HepG2 (cell line): ENCODE data around the gene RHD. TPM values are rescaled to one million over a fixed set of nuclear protein-coding genes. Genes with fewer than 3 reads are reported as not detected.

Source experiments
- BHLHE40 ChIP-seq: IDR thresholded peaks from 2 replicates; pipeline ENCODE4 v1.6.1; 2011; ENCODE audit warnings: low read length, improper control_type of control experiment
- HNRNPLL ChIP-seq: fragments of 200-400 bp; formaldehyde crosslinking; IDR thresholded peaks from 2 replicates; pipeline ENCODE4 v1.6.1; 2017; ENCODE audit warnings: mild to moderate bottlenecking, low read depth, low read length; ENCODE audit not compliant: poor library complexity, severe bottlenecking
- HOXA9 ChIP-seq: sonication (generic); formaldehyde crosslinking; IDR thresholded peaks from 2 replicates; pipeline ENCODE4 v1.8.1; 2022; ENCODE audit warnings: missing genetic modification reagents, mild to moderate bottlenecking, moderate library complexity, borderline replicate concordance
- KLF15 ChIP-seq: sonication (generic); formaldehyde crosslinking; IDR thresholded peaks from 2 replicates; pipeline ENCODE4 v1.8.1; 2023; ENCODE audit warnings: borderline replicate concordance, mild to moderate bottlenecking, inconsistent platforms, missing genetic modification reagents, mixed read lengths
- KLF9 ChIP-seq: IDR thresholded peaks from 2 replicates; pipeline ENCODE4 v1.6.1; 2016; ENCODE audit warnings: low read depth
- NR2F1 ChIP-seq, 2 experiments: fragments of 450-650 bp in 1 of 2; formaldehyde crosslinking in 1 of 2; IDR thresholded peaks; 2 replicates each; pipeline versions ENCODE4 v1.5.0 to v1.6.1; 2016 to 2020; ENCODE audit warnings: mild to moderate bottlenecking in 1 of 2, missing compliant biosample characterization in 1 of 2, missing genetic modification reagents in 1 of 2, moderate library complexity in 1 of 2
- RAD21 ChIP-seq: fragments of 450-650 bp; formaldehyde crosslinking; IDR thresholded peaks from 2 replicates; pipeline ENCODE4 v1.5.0; 2020; ENCODE audit warnings: mild to moderate bottlenecking
- SALL2 ChIP-seq: sonication (generic); formaldehyde crosslinking; IDR thresholded peaks from 2 replicates; pipeline ENCODE4 v1.8.1; 2023; ENCODE audit warnings: mild to moderate bottlenecking, missing genetic modification reagents, inconsistent platforms
- SATB2 ChIP-seq: sonication (generic); formaldehyde crosslinking; IDR thresholded peaks from 2 replicates; pipeline ENCODE4 v1.5.0; 2020; ENCODE audit warnings: missing genetic modification reagents
- SIN3A ChIP-seq: IDR thresholded peaks from 2 replicates; pipeline ENCODE4 v1.6.1; 2011; ENCODE audit warnings: low read depth, mild to moderate bottlenecking, control low read depth, low read length, borderline replicate concordance
- TARDBP ChIP-seq: sonication (generic); formaldehyde crosslinking; IDR thresholded peaks from 2 replicates; pipeline ENCODE4 v1.8.0; 2022; ENCODE audit warnings: mild to moderate bottlenecking, missing genetic modification reagents
- ZC3H4 ChIP-seq: sonication (generic); formaldehyde crosslinking; IDR thresholded peaks from 2 replicates; pipeline ENCODE4 v1.4.0; 2020; ENCODE audit warnings: missing genetic modification reagents, borderline replicate concordance
- ZFYVE20 ChIP-seq: sonication (generic); formaldehyde crosslinking; IDR thresholded peaks from 2 replicates; pipeline ENCODE4 v1.8.0; 2023; ENCODE audit warnings: low read depth, mild to moderate bottlenecking, moderate library complexity, missing genetic modification reagents, borderline replicate concordance
- ZNF143 ChIP-seq: sonication (generic); formaldehyde crosslinking; IDR thresholded peaks from 2 replicates; pipeline ENCODE4 v1.4.0; 2020; ENCODE audit warnings: missing genetic modification reagents
- ZNF251 ChIP-seq: sonication (generic); formaldehyde crosslinking; IDR thresholded peaks from 2 replicates; pipeline ENCODE4 v1.9.0; 2021; ENCODE audit warnings: mild to moderate bottlenecking, missing genetic modification reagents
- ZNF569 ChIP-seq: sonication (generic); formaldehyde crosslinking; IDR thresholded peaks from 2 replicates; pipeline ENCODE4 v1.5.0; 2020; ENCODE audit warnings: mild to moderate bottlenecking, missing genetic modification reagents, moderate library complexity, borderline replicate concordance
- ZNF614 ChIP-seq: IDR thresholded peaks from 2 replicates; pipeline ENCODE4 v1.6.1; 2018; ENCODE audit warnings: missing biosample characterization, missing genetic modification reagents, inconsistent platforms, borderline replicate concordance
- ZNF772 ChIP-seq: sonication (generic); formaldehyde crosslinking; IDR thresholded peaks from 2 replicates; pipeline ENCODE4 v1.5.0; 2020; ENCODE audit warnings: mild to moderate bottlenecking, missing genetic modification reagents
- polyA plus RNA-seq, 8 experiments: library from polyadenylated mRNA; depleted of rRNA in 3 of 8; stranded (reverse) in 7 of 8; unstranded in 1 of 8; fragments of >200 nt; fragmentation: Illumina TruSeq in 4 of 8; extraction: Trizol in 4 of 8; gene quantifications; 2 replicates each; pipeline versions ENCODE4 v1.2.1 to v1.2.3, GENCODE V29; 2011 to 2016; ENCODE audit warnings: low read depth in 4 of 8, missing spikeins in 1 of 8, mixed read lengths in 1 of 8; ENCODE audit not compliant: insufficient read depth in 1 of 8
- total RNA-seq, 5 experiments: library from RNA; depleted of rRNA; stranded (reverse); fragments of >200 nt; fragmentation: Illumina TruSeq; extraction: Trizol; gene quantifications; 2 replicates each; pipeline ENCODE4 v1.2.3, GENCODE V29; 2016; ENCODE audit warnings: low read depth in 1 of 5
- TF ChIP-seq, protein P1 (sequence below): sonication (generic); formaldehyde crosslinking; IDR thresholded peaks from 2 replicates; pipeline ENCODE4 v1.8.0; 2022; ENCODE audit warnings: mild to moderate bottlenecking, missing genetic modification reagents; ENCODE audit not compliant: insufficient replicate concordance
- TF ChIP-seq, protein P2 (sequence below): sonication (generic); formaldehyde crosslinking; IDR thresholded peaks from 2 replicates; pipeline ENCODE4 v1.5.0; 2020; ENCODE audit warnings: missing genetic modification reagents
- TF ChIP-seq, protein P3 (sequence below): sonication (generic); formaldehyde crosslinking; IDR thresholded peaks from 2 replicates; pipeline ENCODE4 v1.9.0; 2021; ENCODE audit warnings: missing genetic modification reagents, borderline replicate concordance

Gene RHD
- total and polyA plus RNA-seq, 2 of the 13 experiments (the other 11 are each of a cell fraction or from before 2014, with no cell fraction given) = not detected

DNA sequence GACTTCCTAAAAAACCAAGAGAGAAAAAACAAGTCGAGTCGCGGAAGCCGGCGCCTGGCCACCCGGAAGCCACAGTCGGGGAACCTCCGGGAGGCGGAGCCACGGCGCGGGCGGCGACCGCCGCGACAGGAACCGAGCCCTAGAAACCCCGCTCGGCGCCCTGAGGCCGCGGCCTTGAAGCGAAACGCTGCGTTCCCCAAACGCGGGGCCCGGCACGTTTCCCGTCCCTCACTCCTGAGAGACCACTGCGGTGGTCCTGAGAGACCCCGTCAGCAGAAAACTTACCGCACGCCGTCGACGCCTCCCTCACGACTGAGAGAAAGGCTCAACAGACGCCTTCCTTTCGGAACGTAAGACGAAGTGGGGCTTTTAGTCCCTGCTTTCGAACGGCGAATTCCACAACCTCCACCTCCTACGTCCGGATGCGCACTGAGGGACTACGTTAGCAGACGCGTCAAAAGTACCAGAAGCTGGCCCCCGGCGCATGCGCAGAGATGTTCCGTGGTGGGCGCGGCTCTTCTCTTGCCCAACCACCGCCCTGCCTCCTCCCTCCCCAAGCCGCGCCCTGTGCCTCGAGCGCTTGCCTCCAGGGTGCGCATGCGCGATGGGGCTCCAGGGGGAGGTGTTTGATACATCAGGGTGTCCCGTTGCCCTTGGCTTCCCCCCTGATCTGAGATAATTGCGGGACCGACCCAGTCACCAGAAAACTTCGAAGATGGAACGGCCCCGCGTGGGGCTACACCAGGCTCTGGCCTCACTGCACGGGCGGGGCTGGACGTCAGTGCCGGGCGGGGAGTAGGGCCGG lies 25.1 kb upstream of the RHD start, which contains the start of gene RSRP1 (continued):
- TF ChIP-seq, protein P1, sequence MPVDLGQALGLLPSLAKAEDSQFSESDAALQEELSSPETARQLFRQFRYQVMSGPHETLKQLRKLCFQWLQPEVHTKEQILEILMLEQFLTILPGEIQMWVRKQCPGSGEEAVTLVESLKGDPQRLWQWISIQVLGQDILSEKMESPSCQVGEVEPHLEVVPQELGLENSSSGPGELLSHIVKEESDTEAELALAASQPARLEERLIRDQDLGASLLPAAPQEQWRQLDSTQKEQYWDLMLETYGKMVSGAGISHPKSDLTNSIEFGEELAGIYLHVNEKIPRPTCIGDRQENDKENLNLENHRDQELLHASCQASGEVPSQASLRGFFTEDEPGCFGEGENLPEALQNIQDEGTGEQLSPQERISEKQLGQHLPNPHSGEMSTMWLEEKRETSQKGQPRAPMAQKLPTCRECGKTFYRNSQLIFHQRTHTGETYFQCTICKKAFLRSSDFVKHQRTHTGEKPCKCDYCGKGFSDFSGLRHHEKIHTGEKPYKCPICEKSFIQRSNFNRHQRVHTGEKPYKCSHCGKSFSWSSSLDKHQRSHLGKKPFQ (CRISPR knock-in tag) = peak; percentile 69
- TF ChIP-seq SIN3A (peak; percentile 89), TARDBP (CRISPR knock-in tag) (peak; percentile 86; the same call in 1 of the 2 replicates), RAD21 (0 out of 2 replicates have a peak, but pooled peaks have one; percentile 28), HOXA9 (CRISPR knock-in tag) (no peak), ZC3H4 (peak; percentile 74; the same call in 1 of the 2 replicates), SALL2 (CRISPR knock-in tag) (peak; percentile 65), NR2F1 (CRISPR knock-in tag; IDR thresholded peaks at IDR 0.05) (no peak), ZNF569 (no peak), KLF15 (CRISPR knock-in tag) (peak; percentile 33; the same call in 1 of the 2 replicates), ZNF251 (CRISPR knock-in tag) (no peak), BHLHE40 (no peak), KLF9 (CRISPR knock-in tag) (peak; percentile 92; the same call in 1 of the 2 replicates), ZNF614 (CRISPR knock-in tag) (peak; percentile 97), SATB2 (CRISPR knock-in tag) (no peak), HNRNPLL (peak; percentile 67), ZNF143 (CRISPR knock-in tag) (no peak; the same call in 1 of the 2 replicates), ZFYVE20 (CRISPR knock-in tag) (no peak), ZNF772 (peak; percentile 87)
- TF ChIP-seq, protein P2, sequence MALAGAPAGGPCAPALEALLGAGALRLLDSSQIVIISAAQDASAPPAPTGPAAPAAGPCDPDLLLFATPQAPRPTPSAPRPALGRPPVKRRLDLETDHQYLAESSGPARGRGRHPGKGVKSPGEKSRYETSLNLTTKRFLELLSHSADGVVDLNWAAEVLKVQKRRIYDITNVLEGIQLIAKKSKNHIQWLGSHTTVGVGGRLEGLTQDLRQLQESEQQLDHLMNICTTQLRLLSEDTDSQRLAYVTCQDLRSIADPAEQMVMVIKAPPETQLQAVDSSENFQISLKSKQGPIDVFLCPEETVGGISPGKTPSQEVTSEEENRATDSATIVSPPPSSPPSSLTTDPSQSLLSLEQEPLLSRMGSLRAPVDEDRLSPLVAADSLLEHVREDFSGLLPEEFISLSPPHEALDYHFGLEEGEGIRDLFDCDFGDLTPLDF (CRISPR knock-in tag) = no peak
- TF ChIP-seq, protein P3, sequence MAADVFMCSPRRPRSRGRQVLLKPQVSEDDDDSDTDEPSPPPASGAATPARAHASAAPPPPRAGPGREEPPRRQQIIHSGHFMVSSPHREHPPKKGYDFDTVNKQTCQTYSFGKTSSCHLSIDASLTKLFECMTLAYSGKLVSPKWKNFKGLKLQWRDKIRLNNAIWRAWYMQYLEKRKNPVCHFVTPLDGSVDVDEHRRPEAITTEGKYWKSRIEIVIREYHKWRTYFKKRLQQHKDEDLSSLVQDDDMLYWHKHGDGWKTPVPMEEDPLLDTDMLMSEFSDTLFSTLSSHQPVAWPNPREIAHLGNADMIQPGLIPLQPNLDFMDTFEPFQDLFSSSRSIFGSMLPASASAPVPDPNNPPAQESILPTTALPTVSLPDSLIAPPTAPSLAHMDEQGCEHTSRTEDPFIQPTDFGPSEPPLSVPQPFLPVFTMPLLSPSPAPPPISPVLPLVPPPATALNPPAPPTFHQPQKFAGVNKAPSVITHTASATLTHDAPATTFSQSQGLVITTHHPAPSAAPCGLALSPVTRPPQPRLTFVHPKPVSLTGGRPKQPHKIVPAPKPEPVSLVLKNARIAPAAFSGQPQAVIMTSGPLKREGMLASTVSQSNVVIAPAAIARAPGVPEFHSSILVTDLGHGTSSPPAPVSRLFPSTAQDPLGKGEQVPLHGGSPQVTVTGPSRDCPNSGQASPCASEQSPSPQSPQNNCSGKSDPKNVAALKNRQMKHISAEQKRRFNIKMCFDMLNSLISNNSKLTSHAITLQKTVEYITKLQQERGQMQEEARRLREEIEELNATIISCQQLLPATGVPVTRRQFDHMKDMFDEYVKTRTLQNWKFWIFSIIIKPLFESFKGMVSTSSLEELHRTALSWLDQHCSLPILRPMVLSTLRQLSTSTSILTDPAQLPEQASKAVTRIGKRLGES (CRISPR knock-in tag) = no peak
